Measurements from ENCODE around the gene RAMP1. TPM values are rescaled to one million over a fixed set of nuclear protein-coding genes. Genes with fewer than 3 reads are reported as not detected.

Gene RAMP1
- total RNA-seq, 4 donors from 2014 or later = 1.5 to 5.6 (median 2.9) TPM; not detected in 1

DNA sequence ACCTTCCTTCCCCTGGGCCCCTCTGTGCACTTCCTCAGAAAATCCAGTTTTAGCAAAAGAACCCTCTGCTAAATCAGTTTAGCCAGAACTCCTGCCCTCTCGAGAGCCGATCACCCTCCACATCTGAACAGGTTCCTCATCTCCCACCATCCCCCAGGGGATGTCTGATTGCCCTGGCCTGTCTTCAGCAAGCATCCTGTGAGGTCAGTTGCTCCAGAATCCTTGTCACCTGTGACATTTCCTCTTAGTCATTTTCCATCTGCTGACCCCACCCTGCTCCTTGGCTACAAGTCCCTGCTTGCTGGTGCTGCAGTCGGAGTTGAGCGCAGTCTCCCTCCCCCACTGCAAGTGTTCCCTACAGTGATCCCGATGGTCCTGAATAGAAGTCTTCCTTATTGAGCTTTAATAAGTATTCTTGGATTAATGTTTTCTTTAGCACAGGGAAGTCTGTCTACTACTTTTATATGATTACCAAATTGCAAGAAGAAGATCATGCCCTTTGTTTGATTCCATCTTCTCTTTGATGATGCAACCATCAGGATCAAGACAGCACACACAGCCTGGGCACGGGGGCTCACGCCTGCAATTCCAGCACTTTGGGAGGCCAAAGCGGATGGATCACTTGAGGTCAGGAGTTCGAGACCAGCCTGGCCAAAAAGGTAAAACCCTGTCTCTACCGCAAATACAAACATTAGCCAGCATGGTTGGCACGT lies 76.5 kb downstream of the RAMP1 start:
- TF ChIP-seq, protein P1, sequence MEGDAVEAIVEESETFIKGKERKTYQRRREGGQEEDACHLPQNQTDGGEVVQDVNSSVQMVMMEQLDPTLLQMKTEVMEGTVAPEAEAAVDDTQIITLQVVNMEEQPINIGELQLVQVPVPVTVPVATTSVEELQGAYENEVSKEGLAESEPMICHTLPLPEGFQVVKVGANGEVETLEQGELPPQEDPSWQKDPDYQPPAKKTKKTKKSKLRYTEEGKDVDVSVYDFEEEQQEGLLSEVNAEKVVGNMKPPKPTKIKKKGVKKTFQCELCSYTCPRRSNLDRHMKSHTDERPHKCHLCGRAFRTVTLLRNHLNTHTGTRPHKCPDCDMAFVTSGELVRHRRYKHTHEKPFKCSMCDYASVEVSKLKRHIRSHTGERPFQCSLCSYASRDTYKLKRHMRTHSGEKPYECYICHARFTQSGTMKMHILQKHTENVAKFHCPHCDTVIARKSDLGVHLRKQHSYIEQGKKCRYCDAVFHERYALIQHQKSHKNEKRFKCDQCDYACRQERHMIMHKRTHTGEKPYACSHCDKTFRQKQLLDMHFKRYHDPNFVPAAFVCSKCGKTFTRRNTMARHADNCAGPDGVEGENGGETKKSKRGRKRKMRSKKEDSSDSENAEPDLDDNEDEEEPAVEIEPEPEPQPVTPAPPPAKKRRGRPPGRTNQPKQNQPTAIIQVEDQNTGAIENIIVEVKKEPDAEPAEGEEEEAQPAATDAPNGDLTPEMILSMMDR (IDR thresholded peaks at IDR 0.05; ENCODE audit: low read depth) = no peak

DNA sequence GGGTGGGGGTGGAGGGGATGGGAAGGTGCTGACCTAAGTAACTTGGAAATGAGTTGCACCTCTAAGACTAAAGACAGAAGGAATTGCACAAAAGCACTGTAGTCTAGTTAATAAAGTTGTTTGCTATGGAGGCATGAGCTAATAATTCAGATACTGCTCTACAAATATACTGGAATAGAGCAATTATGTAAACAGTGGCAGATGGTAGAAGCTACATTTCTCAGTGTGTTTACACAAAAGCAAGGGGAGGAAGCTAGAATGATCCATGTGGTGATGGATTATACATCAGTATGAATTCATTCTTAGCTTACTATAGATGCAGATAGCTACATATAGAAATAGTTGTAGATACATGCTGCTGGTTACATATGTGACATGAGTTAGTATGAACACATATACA lies 79.8 kb downstream of the RAMP1 start:
- TF ChIP-seq, protein P1 (IDR thresholded peaks at IDR 0.05; ENCODE audit: low read depth) = no peak

DNA sequence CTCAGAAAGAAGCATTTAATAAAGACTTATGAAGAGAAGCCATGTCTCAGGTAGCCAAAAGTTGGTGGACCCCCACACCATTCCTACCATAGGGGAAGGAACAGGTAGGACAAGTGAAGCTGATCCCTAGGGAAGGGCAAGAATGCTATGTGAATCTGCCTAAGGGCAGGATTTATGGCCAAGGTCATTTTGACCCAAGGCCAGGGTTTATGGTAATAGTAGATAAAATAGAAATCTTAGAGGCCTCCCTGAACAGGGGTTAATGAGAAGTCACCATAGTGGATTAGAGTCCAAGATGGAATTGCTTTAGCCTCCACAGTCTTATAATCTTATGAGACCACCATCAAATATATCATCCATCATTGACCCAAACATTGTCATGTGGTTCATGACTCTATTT lies 81.4 kb downstream of the RAMP1 start:
- TF ChIP-seq, protein P1 (IDR thresholded peaks at IDR 0.05; ENCODE audit: low read depth) = no peak

DNA sequence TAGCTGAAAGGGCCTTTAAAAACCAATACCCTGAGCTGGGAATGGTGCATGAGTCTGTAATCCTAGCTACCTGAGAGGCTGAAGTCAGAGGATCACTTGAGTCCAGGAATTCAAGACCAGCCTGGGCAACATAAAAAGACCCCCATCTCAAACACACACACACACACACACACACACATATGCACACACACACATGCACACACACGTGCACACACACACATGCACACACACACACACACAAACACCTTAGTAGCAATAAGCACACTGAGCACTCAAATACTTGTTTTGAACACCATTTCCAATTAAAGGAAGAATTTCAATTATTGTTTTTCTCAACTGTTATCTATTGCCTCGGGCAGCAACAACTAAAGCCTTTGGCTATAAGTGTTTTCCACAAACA lies 81.8 kb downstream of the RAMP1 start:
- TF ChIP-seq, protein P1 (IDR thresholded peaks at IDR 0.05; ENCODE audit: low read depth) = no peak

- TF ChIP-seq, protein P1 (IDR thresholded peaks at IDR 0.05; ENCODE audit: low read depth) = no peak
Measured at GRCh38 chr2:237942513-237942899, 83.1 kb downstream of the RAMP1 start.

DNA sequence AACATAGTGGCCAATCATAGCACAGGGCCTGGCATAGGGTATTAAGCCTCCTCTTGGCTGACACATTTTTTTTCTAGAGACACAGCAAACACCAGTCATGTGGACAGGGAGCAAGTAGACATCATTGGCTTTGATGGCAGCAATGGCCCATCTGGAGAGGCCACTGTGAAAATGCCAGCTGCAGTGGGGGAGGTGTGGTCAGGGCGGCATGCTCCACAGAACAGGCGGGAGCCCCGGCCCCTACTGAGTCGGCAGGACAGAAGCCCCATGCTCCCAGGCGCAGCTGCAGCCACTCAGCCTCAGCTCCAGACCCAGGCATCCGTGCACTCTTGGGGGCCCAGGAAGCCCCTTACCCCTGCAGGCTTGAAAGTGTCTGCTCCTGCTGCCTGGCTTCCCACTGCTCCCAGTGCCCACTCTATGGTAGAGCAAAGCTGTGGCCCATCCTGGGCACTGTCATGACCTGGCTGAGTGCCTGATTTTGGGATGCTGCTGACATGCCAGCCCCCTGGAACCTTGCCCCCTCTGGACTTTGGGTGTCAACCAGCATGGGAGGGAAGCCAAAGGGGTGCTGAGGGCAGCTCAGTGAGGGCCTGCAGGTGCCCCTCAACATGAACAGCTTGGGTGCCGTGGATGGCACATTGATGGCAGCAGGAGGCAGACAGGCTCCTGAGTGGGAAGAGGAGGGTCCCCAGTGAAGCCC lies 84.1 kb downstream of the RAMP1 start:
- TF ChIP-seq, protein P1 (IDR thresholded peaks at IDR 0.05; ENCODE audit: low read depth) = no peak

- TF ChIP-seq, protein P1 (IDR thresholded peaks at IDR 0.05; ENCODE audit: low read depth) = no peak
Measured at GRCh38 chr2:237944302-237944701, 84.9 kb downstream of the RAMP1 start.

All from subcutaneous adipose tissue (tissue), 4 donors.